ENCODE results near the gene SH2D3C. TPM values are rescaled to one million over a fixed set of nuclear protein-coding genes. Genes with fewer than 3 reads are reported as not detected.

The SH2D3C gene
- total and polyA plus RNA-seq, 10 of the 15 experiments (the other 5 are each of a cell fraction or from before 2014, with no cell fraction given), result 1.2 to 23.5 (median 16.2) TPM

- intact Hi-C loops (cut with micrococcal nuclease; ENCODE audit: unreplicated experiment), result no loop called here
- in situ Hi-C loops (cut with MboI), result loop anchor here (5.0 kb wide), 2 partner anchors 137 to 227 kb away; no protein-coding TSS in a partner anchor
- no peak for TF ChIP-seq NFIC (IDR thresholded peaks at IDR 0.05; ENCODE audit: low read depth, low read length)
- no peak for TF ChIP-seq SMC3 (IDR thresholded peaks at IDR 0.05; ENCODE audit: borderline replicate concordance, low read length)
- TF ChIP-seq POLR2A (IDR thresholded peaks at IDR 0.05; ENCODE audit: low read depth, low read length), result no peak
- no peak for TF ChIP-seq IRF5 (IDR thresholded peaks at IDR 0.05; ENCODE audit: borderline replicate concordance)
- TF ChIP-seq BCLAF1 (IDR thresholded peaks at IDR 0.05), result no peak
- TF ChIP-seq EED (IDR thresholded peaks at IDR 0.05; ENCODE audit: low read depth), result no peak
- TF ChIP-seq ZNF592 (IDR thresholded peaks at IDR 0.05), result no peak
- no peak for TF ChIP-seq CEBPZ (IDR thresholded peaks at IDR 0.05; ENCODE audit: low read depth, low read length)
- no peak for TF ChIP-seq ASH2L (IDR thresholded peaks at IDR 0.05; ENCODE audit: borderline replicate concordance, low read depth)
- no peak for TF ChIP-seq IKZF1 (conservative IDR thresholded peaks at IDR 0.05)
Observed at GRCh38 chr9:127729522-127730256, 48.8 kb downstream of the SH2D3C start.

More at GRCh38 chr9:127729522-127730256, 48.8 kb downstream of the SH2D3C start:
- H3K4me2 ChIP-seq (ENCODE audit: control insufficient read depth, insufficient read depth), result no peak overlapping the region
- CTCF ChIA-PET, result interaction anchor here (0.7 to 2.0 kb wide), 4 partner anchors 92 to 204 kb away, joined by 3 to 9 read pairs (median 3); no protein-coding TSS in a partner anchor
- RAD21 ChIA-PET (ENCODE audit: unreplicated experiment), result interaction anchor here (0.5 kb wide), 1 partner anchor 130 kb away, joined by 3 read pairs; no protein-coding TSS in a partner anchor
- FAIRE-seq, result no peak
- H3K36me3 ChIP-seq (ENCODE audit: control insufficient read depth in 2 of 2, insufficient read depth in 2 of 2, low read length in 1 of 2), result no peaks in the 10 kb centered on the region
- POLR2A ChIA-PET, result interaction anchor here (0.5 kb wide), 1 partner anchor 104 kb away, joined by 6 read pairs; no protein-coding TSS in a partner anchor
- no peak for ATAC-seq
- no peaks in the 10 kb centered on the region for H4K20me1 ChIP-seq (ENCODE audit: control insufficient read depth, insufficient read depth)
- WGBS (ENCODE audit: insufficient coverage, insufficient replicate concordance, low lambda C conversion rate, missing lambda C conversion rate), result 51% methylated on average over 18 of the region's 18 CpGs
- BruUV-seq (replicated peaks), result no TSS peak
- DNase-seq (ENCODE audit: low read depth, low spot score), result no peak
- peaks cover 6% of the 10 kb centered on the region for H3K4me1 ChIP-seq (ENCODE audit: control insufficient read depth, insufficient read depth, low read length)
- H3K27ac ChIP-seq (ENCODE audit: control insufficient read depth, insufficient read depth), result no peak overlapping the region
- no peak overlapping the region for H2AFZ ChIP-seq (ENCODE audit: control insufficient read depth, low read depth, low read length)
- H3K27me3 ChIP-seq (replicated peaks in 1 of 2; ENCODE audit: control insufficient read depth in 2 of 2, insufficient read depth in 2 of 2, low read length in 1 of 2), result no peaks in the 10 kb centered on the region
- H3K4me3 ChIP-seq, result no peak overlapping the region
- no peaks in the 10 kb centered on the region for H3K79me2 ChIP-seq (ENCODE audit: control insufficient read depth, insufficient read depth, low read length)
- no peak overlapping the region for H3K9ac ChIP-seq (ENCODE audit: control insufficient read depth, insufficient read depth, low read length)
- no peaks in the 10 kb centered on the region for H3K9me3 ChIP-seq (replicated peaks; ENCODE audit: control insufficient read depth, insufficient read depth, low read length)
- SMC1A ChIA-PET (ENCODE audit: uncharacterized antibody, unreplicated experiment), result interaction anchor here (1.2 kb wide), 1 partner anchor 13 kb away, joined by 3 read pairs; the partner anchor contains the start of gene TTC16

All from GM12878 (cell line).